Tibial artery (tissue), 4 donors: ENCODE measurements around the gene PLD6.

Experiments used
- DNase-seq, 2 donors: peaks; one replicate each; pipeline ENCODE4 v3.0.0-alpha.2; 2019
- H3K27ac ChIP-seq, 2 donors: fragments of 200-600 bp; sonication (generic) in 1 of 2; 1 replicate in 1 of 2; 2 replicates in 1 of 2; pipeline ENCODE4 v1.5.1; 2018 to 2019; ENCODE audit warnings: mild to moderate bottlenecking in 1 of 2
- H3K27me3 ChIP-seq, 2 donors: fragments of 200-600 bp; sonication (generic) in 1 of 2; one replicate each; pipeline versions ENCODE4 v1.5.1 to v1.6.0; 2016 to 2019
- H3K36me3 ChIP-seq, 3 donors: fragments of 200-600 bp; sonication (generic) in 2 of 3; one replicate each; pipeline ENCODE4 v1.5.1; 2016 to 2019; ENCODE audit warnings: mild to moderate bottlenecking in 2 of 3
- H3K4me1 ChIP-seq, 4 donors: fragments of 200-600 bp; sonication (generic) in 2 of 4; 1 replicate in 3 of 4; 2 replicates in 1 of 4; pipeline ENCODE4 v1.5.1; 2016 to 2019
- H3K4me3 ChIP-seq, 2 donors: fragments of 200-600 bp; sonication (generic) in 1 of 2; 1 replicate in 1 of 2; 2 replicates in 1 of 2; pipeline ENCODE4 v1.5.1; 2018 to 2019; ENCODE audit warnings: mild to moderate bottlenecking in 2 of 2
- H3K9me3 ChIP-seq, 3 donors: fragments of 200-600 bp; sonication (generic) in 1 of 3; one replicate each; pipeline ENCODE4 v1.5.1; 2016 to 2019
- intact Hi-C: fragments of 100-400 bp; cut with DNase I; formaldehyde crosslinking; loops from one replicate; pipeline ENCODE4 v1.15.0; 2023; ENCODE audit warnings: low total_unique reads
- TF ChIP-seq, protein P1 (sequence below), 2 experiments: fragments of 200-600 bp in 1 of 2; fragments of 450-650 bp in 1 of 2; IDR thresholded peaks; one replicate each; pipeline ENCODE4 v1.5.1; 2017 to 2019; ENCODE audit warnings: antibody characterized with exemption in 2 of 2, mild to moderate bottlenecking in 1 of 2, moderate library complexity in 1 of 2

PLD6 gene

DNA sequence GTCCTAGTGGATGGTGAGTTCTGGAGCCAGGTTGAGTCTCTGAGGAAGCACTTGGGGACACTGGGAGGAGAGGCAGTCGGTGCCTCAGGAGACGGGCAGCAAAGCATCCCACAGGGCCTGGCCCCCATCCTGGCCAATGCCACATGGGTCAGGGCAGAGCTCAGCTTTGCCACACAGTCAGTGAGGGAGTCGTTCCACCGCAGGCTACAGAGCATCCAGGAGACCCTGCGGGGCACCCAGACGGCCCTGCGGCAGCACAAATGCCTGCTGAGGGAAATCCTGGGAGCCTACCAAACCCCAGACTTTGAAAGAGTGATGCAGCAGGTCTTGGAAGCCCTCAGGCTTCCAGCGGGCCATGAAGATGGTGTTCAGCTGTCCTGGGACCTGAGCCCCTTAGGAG lies 39.7 kb downstream of the PLD6 start:
- Histone ChIP-seq H3K4me1 (no peaks in the 10 kb centered on the region), H3K9me3 (no peaks in the 10 kb centered on the region), H3K36me3 (peaks cover 71 to 97% (median 77%) of the 10 kb centered on the region in 3 donors), H3K4me3 (no peak overlapping the region), H3K27me3 (no peaks in the 10 kb centered on the region), H3K27ac (no peak overlapping the region)
- TF ChIP-seq, protein P1, sequence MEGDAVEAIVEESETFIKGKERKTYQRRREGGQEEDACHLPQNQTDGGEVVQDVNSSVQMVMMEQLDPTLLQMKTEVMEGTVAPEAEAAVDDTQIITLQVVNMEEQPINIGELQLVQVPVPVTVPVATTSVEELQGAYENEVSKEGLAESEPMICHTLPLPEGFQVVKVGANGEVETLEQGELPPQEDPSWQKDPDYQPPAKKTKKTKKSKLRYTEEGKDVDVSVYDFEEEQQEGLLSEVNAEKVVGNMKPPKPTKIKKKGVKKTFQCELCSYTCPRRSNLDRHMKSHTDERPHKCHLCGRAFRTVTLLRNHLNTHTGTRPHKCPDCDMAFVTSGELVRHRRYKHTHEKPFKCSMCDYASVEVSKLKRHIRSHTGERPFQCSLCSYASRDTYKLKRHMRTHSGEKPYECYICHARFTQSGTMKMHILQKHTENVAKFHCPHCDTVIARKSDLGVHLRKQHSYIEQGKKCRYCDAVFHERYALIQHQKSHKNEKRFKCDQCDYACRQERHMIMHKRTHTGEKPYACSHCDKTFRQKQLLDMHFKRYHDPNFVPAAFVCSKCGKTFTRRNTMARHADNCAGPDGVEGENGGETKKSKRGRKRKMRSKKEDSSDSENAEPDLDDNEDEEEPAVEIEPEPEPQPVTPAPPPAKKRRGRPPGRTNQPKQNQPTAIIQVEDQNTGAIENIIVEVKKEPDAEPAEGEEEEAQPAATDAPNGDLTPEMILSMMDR (IDR thresholded peaks at IDR 0.05): no peak
- DNase-seq: no peak
- intact Hi-C loops: no loop called here

DNA sequence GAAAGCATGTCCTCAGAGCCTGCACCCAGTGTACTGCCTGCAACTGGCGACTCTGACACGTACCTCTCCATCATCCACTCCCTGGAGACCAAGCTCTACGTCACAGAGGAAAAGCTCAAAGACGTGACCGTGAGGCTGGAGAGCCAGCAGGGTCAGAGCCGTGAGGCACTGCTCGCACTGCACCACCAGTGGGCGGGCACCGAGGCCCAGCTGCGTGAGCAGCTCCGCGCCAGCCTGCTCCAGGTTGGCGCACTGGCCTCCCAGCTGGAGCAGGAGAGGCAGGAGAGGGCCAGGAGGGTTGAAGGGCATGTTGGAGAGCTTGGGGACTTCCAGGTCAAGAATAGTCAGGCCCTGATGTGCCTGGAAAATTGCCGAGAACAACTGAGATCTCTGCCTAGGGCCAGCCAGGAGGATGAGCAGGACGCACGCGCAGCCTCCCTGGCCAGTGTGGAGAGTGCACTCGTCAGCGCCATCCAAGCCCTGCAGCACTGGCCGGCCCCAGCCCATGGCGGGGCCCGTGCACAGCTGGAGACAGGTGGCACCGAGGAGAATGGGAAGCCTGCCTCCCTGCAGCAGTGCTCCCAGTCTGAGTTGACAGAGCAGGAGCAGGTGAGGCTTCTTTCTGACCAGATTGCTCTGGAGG lies 40.3 kb downstream of the PLD6 start:
- intact Hi-C loops: no loop called here
- Histone ChIP-seq H3K27me3 (no peaks in the 10 kb centered on the region), H3K27ac (no peak overlapping the region), H3K9me3 (no peaks in the 10 kb centered on the region), H3K4me3 (no peak overlapping the region), H3K36me3 (peaks cover 74 to 97% (median 83%) of the 10 kb centered on the region in 3 donors), H3K4me1 (no peaks in the 10 kb centered on the region)
- TF ChIP-seq, protein P1 (IDR thresholded peaks at IDR 0.05): no peak
- DNase-seq: no peak

DNA sequence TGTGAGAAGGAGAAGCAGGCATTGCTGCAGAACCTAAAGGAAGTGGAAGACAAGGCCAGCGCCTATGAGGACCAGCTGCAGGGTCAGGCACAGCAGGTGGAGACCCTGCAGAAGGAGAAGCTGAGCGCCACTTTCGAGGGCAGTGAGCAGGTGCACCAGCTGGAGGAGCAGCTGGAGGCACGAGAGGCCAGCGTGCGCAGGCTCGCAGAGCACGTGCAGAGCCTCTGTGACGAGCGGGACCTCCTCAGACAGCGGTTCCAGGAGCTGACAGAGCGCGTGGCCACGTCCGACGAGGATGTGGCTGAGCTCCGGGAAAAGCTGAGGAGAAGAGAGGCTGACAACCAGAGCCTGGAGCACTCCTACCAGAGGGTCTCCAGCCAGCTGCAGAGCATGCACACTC lies 41.5 kb downstream of the PLD6 start:
- TF ChIP-seq, protein P1 (IDR thresholded peaks at IDR 0.05): no peak
- intact Hi-C loops: no loop called here
- no peak for DNase-seq

DNA sequence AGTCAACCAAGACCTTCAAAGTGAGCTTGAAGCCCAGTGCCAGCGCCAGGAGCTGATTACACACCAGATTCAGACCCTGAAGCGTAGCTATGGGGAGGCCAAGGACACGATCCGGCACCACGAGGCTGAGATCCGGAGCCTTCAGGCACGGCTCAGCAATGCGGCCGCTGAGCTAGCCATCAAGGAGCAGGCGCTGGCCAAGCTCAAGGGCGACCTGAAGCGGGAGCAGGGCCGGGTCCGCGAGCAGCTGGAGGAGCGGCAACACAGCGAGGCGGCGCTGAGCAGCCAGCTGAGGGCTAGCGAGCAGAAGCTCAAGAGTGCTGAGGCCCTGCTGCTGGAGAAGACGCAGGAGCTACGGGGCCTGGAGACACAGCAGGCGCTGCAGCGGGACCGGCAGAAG lies 42.0 kb downstream of the PLD6 start:
- TF ChIP-seq, protein P1 (IDR thresholded peaks at IDR 0.05): no peak
- Histone ChIP-seq H3K4me1 (no peaks in the 10 kb centered on the region), H3K4me3 (no peak overlapping the region), H3K27me3 (no peaks in the 10 kb centered on the region), H3K9me3 (no peaks in the 10 kb centered on the region), H3K27ac (no peak overlapping the region), H3K36me3 (peaks cover 90 to 100% (median 93%) of the 10 kb centered on the region in 3 donors)
- intact Hi-C loops: no loop called here
- DNase-seq: no peak

More for the DNA sequence above, 41.5 kb downstream of the PLD6 start:
- Histone ChIP-seq H3K27me3 (no peaks in the 10 kb centered on the region), H3K9me3 (no peaks in the 10 kb centered on the region), H3K36me3 (peaks cover 84 to 100% (median 93%) of the 10 kb centered on the region in 3 donors), H3K27ac (no peak overlapping the region), H3K4me3 (no peak overlapping the region), H3K4me1 (no peaks in the 10 kb centered on the region)

DNA sequence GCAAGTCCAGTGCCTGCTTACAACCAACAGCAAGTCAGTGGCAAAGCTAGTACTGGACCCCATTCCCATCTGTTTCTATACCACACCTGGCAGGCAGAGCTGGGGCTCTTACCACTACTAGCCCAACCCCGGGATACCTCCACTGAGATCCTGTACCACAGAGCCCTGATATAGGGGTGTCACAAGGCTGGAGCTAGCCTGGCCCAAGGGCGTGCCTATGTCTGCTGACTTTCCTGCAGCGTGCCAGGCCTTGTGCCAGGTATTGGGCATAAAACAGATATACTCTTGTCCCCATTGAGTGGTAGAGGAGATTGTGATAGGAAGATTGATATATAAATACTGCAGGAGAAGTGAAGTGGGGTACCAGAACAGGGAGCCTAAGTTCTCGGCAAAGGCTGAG lies 44.4 kb downstream of the PLD6 start:
- Histone ChIP-seq H3K4me1 (no peaks in the 10 kb centered on the region), H3K36me3 (peaks cover 93 to 100% (median 96%) of the 10 kb centered on the region in 3 donors), H3K27me3 (no peaks in the 10 kb centered on the region), H3K4me3 (no peak overlapping the region), H3K9me3 (no peaks in the 10 kb centered on the region), H3K27ac (no peak overlapping the region)
- intact Hi-C loops: no loop called here
- TF ChIP-seq, protein P1 (IDR thresholded peaks at IDR 0.05): no peak
- DNase-seq: no peak
